ENCODE data around the gene SLC35B2.

Gene SLC35B2

DNA sequence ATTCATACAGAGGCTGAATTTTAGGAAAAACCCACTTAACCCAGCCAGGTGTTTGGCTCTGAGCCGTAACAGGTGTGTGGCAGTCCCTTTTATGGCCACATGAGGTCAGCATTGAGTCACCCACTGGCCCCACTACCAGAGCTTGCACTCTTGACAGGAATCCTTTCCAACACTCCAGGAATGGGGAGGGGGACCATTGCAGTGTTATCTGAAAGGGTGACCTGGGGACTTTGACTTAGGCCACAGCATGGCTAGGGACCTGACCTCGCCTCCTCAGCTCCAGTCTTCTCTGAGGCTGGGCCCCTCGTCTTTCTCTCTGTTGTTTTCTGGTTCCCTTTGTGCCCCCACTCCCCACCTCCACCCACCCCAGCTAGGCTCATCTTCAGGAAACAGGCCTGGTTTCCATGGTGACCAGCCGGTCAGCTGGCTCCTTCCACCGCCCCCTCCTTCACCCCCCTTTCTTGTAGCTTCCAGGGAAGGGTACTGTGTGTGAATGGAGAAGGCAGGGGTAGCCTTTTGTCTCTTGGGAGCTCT, 10.8 kb upstream of the SLC35B2 start:
- no peak for DNase-seq (ENCODE audit: low read depth)

DNA sequence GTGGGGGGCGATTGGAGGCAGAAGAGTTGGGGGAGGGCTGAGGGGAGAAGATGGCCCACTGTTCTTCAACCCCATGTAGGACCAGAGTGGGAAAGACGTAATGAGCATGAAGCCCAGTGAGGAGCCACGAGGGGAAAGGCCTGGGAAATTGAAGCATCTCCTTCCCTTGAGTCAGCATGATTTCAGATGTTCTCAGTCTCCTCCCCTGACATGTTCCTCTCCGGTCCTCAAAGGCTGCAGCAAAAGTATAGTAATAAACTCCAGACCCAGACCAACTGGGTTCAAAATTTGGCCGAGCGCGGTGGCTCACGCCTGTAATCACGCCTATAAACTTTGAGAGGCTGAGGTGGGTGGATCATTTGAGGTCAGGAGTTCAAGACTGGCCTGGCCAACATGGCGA, 9.9 kb upstream of the SLC35B2 start:
- no peak for DNase-seq (ENCODE audit: low read depth)

DNA sequence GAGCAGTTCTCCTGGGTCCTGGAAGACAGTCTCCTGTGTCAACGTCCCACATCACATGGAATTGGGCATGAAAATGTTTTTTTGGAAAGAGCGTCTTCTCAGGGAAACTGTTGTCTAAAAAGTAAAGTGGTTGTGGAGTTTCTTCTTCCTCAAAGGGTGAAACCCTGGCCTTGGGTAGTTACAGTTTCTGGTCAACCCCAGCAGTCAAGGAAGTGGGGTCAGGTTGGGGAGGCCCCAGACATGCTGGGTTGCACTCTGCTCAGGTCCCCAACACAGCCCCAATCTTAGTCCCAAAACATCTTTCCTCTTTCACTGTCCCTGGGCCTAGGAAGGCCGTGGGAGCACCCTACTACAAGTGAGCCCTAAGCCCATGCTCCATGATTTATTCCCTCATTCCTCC, 9.0 kb upstream of the SLC35B2 start:
- DNase-seq (ENCODE audit: low read depth): no peak

DNA sequence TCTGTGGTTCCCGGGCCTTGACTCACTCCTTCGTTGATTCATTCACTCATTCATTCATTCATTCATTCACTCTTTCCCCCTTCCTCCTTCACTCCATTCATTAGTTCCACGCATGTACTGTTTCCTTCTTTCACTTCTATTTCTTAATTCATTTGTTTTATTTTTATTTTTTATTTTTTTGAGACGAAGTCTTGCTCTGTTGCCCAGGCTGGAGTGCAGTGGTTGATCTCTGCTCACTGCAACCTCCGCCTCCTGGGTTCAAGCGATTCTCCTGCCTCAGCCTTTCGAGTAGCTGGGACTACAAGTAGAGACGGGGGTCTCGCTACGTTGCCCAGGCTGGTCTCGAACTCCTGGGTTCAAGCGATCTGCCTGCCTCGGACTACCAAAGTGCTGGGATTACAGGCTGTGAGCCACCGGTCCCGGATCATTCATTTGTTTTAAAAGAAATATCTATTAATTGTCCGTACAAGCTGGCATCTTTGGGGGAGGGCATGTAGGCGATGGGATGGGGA, 8.4 kb upstream of the SLC35B2 start:
- no peak for DNase-seq (ENCODE audit: low read depth)

DNA sequence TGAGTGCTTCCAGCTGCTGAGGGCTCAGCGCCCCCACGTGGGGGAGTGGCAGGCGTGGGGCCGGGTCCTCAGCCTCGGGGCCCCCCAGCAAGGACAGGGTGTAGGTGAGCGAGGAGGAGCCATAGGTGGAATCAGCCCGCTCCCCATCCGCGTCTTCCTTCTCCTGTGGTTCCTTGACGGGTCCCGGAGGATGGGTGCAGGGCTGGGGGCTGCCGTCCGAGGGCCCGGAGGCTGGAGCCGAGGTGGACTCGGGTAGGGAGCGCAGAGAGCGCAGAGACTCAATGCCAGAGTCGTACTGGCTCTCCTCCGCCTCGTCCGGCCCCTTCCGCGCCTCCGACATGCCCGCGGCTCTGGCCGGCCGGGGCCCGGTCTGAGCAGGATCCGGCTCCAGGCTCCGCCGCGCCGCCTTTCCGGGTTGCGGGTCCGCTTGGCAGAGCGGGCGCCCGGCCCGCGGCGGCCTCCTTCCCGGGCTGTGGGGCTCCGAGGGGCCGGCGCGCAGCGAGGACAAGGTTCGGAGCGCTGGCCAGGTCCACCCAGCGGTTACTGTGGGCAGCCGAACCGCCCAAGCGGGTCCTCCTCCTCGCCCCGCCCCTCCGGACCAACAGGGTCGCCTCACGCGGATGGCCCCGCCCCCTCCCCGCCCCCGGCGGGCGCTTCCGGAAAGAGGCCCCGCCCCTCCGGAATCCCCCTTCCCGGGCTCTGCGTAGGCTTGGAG, 7.8 kb upstream of the SLC35B2 start, which contains the start of gene NFKBIE:
TSS of gene NFKBIE (minus strand) at position 545 of the 715 bp plus-strand sequence. CDS start at position 340, 205 bp downstream.
- no peak for DNase-seq (ENCODE audit: low read depth)

DNA sequence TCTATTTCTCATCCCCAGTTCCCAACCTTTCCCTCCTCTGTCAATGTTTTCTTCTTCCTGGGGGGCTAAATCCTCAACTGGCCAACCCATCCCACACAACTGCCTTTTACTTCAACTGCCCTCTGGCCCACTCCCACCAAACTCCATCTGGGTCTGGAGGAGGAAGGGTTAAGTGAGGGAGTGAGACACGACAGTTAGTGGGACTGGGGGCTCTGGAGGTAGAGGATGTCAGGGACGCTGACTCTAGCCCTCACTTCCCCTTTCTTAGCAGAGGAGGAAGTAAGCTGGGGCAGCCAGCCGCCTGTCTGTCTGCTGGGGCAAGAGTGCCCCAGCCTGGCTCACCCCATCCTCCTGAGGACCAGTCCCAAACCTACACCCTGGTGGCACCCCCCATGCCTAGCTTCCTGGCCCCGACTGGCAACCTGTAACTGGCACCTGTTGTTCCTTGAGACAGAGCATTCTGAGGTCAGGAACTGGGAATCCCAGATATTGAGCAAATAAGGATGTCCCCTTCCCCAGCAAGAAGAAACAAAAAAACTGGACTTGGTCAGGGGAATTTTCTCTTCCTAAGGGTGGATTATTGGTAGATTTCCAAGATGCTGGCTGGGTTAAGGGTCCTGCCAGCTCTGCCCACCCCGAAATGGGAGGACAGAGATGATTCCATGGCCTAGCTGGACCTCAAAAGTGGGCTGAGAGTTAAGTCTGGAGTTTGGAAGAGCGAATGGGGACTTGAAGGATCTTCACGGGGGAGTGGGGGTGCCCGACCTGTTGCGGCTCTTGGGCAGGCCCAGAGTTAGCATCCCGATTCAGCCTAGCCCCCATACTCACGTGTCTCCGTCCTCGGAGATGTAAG, 7.1 kb upstream of the SLC35B2 start:
- no peak for DNase-seq (ENCODE audit: low read depth)

DNA sequence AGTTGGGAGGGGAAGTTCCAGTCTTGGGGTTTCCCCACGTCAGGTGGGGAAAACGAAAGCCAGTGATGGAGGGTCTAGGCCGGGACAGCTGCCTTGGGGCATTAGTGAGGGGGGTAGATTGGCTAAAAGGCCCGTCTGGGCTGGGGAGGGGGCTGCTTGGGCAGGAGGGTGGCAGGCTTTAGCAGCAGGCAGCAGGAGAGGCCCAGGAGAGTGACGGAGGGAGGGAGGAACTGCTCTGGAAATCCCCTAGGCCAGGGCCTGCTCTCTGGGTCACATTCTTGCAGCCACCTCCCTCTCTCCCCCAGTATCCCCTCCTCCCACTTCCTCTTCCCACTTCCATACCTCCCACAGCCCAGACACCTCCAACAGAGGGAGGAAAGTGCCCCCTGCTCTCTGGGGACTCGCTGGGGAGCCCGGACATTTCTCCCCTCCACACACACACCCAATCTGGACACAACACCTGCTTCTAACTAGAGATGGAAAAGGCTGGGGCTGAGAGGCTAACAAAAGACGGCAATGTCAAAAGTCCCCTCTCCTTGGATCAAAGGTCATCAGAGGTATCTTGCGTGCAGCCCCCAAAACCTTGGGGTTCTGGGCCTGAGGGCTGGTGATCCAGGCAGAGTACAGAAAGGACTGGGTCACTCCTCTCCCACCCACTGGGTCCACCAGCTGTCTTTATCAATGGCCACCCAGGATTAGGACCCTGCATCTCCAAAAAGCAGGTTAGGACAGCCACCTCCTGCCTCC, 6.2 kb upstream of the SLC35B2 start:
- DNase-seq (ENCODE audit: low read depth): no peak

DNA sequence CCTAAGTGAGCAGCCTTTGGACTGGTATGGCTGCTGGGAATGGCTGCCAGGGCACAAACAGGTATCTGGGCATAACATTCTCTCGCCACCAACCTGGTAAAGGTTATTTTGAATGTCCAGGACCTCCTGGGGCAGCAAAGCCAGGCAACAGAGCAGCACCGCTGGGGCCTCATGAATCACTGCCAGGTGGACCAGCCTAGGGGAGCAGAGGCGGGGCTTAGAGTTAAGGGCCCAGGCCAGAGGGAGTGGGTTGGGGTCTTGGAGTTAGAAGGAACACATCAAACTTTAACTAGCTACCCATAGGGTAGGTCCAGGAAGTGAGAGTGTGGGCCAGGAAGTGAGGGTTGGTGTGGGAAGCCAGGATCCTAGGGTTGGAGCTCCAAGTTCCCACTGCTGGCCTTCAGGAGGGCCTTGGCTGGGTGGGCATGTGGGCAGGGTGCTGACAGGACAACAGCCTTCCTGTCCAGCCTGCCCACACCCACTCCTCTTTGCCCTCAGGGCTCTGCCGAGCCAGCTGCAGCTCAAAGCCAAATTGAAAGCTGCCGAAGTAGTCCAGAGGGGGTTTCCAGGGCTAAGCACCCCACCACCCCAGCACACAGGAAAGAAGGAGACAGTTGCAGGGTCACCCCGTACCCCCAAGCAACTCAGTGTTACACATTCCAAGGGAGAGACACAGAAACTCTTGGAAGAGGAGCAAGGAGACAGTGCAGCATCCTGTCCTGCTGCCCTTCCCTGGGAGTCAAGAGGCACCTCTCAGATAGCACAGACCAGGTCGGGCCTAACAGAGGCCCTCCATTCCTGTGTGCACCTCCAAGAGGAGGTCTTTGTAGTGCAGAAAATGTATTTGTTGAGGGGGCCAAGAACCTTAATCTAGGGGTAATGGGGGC, 5.4 kb upstream of the SLC35B2 start:
- DNase-seq (ENCODE audit: low read depth): no peak

DNA sequence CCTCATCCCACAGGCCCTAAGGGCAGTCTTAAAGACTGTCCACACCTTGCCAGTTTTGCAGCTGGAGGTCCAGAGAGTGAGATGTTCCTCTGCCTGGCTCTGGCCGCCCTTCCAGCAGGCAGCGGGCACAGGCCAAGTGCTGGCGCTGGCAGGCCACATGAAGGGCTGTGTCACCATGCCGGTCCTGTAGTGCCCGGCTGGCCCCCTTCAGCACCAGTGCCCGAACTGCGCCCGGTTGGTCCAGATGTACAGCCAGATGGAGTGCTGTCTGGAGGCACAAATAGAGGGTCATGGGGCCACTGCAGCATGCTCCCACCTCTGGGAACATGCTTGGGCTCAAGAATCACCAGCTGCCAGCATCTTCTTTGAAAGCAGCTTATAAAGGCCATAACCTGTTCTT, 4.3 kb upstream of the SLC35B2 start:
- no peak for DNase-seq (ENCODE audit: low read depth)

DNA sequence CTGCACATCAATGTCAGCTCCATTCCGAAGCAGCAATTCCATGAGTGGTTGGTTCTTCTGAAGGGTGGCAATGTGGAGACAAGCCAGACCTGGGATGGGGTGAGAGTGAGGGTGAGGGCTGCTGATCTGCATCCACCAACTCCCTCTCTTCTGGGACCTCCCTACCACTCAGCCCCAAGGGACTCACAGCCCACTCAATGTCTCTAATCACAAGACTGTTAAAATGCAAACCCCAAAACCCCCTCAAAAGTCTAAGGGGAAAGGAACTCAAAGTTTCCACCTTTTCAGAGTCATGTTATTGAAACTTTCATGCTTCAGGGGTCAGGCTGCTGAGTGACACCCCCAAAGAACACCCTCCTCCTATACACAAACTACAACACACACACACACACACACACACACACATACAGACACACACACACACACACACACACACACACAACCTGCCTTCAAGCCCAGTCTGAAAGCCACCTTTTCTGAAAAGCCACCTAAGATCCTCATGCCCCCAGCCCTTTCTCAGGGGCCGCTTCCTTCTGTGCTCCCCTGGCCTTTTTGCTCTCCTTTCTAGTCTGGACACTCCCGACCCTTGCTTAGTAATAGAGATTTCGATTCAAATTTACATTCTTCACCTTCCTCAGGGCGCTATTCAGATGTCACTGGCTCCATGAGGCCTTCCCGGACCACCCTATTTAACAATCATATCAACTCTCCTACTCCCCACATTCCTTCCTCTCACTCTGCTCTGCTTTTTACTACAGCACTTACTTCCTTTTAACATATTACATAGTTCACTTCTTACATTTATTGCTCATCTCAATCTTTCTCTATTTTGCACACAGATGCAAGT, 3.3 kb upstream of the SLC35B2 start:
- DNase-seq (ENCODE audit: low read depth): no peak

DNA sequence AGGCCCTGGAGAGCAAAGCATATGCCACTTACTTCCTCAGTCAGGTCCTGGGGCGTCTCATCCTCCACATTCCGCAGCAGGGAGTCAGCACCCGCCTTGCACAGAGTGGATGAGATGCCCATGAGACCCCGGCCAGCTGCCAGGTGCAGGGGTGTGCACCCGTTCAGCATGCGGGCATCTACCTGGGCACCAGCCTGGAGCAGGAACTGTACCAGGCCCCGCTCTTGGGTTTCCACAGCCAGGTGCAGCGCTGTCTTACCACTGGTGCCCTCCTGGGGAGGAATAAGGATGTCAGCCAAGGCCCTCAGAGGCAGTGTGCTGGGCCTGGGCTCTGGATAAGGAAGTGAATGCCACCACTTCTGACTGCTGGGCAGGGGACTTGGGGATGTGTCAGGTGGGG, 2.7 kb upstream of the SLC35B2 start:
- no peak for DNase-seq (ENCODE audit: low read depth)

DNA sequence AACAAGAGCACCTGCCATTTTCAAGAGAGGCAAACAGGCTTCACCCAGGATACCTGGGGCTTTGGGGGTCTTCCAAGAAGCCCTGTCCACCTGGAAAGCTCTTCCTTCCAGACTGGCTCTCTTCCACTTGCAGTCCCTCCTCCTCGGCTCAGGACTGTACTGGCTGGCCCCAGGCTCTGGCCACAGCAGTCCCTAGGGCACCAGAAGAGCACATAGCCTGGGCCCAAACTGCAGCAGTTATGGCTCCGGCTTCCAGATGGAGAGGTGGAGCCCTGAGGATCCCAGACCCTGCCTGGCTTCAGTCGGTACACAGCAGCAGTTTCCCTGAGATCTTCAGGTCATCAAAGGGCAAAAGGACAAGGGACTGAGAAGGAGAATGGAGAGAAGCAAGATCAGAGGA, 1.6 kb upstream of the SLC35B2 start:
- DNase-seq (ENCODE audit: low read depth): no peak

DNA sequence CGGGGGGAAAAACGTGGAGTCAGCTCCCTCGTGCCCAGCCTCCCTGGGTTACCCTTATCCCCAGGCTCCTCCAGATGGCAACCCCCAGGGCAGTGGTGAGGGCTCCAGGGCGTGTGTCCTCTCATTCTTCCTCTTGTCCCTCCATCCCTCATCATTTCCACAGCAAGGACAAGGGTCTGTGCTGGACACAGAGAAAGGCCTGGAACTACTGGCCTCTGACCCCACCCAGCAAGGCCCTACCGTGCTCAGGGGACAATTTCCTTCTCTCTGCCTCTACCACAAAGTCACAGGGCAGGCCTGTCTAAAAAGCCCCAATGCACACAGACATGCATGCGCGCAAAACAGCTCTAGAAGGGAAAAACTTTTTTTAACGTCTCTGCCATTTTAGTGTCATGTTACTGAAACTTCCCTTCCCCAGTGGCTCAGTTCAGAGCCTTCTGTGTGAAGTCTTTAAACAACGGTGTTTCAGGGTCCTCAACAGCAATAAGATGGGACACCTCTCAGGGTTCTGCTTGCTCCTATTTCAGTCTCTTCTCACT, 1.1 kb upstream of the SLC35B2 start:
- no peak for DNase-seq (ENCODE audit: low read depth)

DNA sequence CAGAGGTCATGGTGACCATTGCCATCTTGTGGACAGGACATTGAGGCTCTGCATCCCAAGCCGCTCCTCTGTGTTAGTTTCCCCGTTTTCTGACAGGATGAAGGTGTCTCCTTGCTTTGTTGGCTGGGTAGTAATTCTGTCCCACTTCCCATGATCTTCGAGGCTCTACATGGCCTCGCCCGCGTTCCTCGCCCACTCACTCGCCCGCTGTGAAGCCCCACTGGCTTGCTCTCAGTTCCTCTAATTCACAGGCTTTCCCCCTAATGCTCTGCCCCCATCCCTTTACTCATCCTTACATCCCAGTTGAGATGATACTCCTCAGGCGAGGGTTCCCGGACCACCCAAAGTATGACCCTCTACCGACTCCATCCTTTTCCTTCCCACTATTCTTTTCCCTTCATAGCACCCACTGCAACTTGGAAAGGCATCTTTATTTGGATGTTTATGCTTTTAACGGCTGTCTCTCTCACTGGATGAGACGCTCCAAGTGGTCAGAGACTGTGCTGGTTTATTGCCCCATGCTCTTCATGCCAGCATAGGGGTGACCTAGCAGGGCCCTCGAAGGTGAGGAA, 511 bp upstream of the SLC35B2 start:
- DNase-seq (ENCODE audit: low read depth): no peak

DNA sequence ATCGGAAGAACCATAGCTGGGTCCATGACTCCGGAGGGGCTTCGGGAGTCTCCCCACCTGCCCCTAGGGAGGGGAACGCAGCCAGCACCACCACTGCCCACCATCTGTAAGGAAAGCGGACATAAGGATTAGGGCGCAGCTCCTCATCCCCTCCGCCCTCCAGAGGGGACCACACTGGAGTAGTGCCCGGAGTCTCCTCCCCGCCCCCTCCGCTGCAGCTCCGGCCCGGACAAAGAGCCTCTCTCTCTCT, 628 bp downstream of the SLC35B2 start:
- no peak for DNase-seq (ENCODE audit: low read depth)

DNA sequence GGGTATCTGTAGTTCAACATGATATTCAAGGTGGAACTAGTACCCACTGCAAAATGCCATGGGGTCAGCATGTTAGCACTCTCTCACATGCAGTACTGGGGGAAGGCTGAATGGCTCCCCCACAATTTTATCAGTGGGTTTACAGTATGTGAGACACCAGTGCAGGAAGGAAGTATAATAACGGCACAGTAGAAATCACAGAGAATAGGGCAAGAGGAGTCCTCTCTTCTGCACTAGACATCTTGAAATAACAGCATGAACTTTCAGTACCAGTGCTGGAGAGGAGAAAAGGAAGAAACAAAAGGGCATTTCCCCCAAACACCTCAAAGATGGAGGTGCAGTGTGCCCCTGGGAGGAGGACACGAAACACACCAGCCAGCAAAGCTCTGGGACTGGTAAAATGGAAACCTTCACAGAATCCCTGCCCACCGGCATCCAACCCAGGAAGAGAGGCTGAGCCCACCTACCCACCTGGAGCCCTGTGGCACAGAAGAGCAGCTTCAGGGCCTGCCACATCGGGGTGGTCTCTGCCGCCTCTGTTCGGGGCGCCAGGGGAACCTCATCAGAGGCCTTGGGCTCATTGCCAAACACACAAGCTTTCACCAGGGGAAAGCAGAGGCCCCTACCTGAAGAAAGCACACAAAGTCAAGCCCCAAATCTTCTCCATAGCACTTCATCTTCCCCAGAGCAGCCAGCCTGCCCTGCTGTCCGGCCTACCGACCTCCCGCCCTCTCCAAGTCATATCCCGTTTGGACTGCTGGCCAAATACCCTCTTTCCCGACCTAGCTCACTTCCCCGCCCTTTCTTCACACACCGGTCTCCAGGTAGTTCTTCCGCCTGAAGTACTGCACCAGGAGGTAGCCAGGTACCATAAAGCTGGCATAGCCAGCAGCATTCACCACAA, 1.2 kb downstream of the SLC35B2 start:
- DNase-seq (ENCODE audit: low read depth): no peak

DNA sequence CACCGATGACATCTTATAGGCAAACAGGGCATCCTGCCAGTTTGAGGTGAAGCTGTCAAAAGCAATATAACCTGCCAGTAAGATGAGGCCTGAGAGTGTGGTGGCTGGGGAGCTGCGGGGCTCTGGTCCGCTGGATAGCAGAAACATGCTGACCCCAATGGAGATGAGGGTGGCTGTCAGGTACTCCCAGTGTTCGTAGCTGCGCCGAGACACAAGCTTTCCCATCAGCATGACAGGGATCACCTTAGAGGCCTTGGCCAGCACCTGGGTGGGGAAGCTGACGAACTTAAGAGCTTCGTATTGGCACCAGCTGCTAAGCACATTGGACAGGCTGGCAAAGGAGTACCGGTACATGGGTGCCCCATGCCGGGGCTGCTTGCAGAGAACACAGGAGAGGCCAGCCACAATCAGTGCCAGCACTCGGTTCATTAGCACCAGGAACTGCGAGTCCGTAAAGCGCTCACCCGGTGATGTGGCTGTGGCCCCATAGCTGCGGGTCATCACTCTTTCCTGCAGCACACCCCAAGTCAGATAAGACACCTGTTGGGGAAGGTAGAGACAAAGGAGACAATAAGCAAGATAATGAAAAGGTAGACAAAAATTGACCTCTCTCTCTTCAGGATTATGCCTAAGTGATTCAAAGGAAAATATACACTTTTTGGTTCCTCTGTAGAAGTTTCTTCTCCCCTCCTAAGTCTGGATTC, 2.1 kb downstream of the SLC35B2 start:
- no peak for DNase-seq (ENCODE audit: low read depth)
